H9 (cell line): ENCODE measurements around the gene SEC22A. TPM values are rescaled to one million over a fixed set of nuclear protein-coding genes. Genes with fewer than 3 reads are reported as not detected.

Experiments used
- DNase-seq: peaks from one replicate; pipeline ENCODE4 v3.0.0-alpha.2; 2017
- H2AFZ ChIP-seq: one replicate; pipeline ENCODE4 v1.6.1; 2013; ENCODE audit warnings: mild to moderate bottlenecking, low read length, control low read depth, moderate library complexity
- H2AK5ac ChIP-seq: 2 replicates; pipeline ENCODE4 v1.6.1; 2013; ENCODE audit warnings: low read length, control low read depth, mixed read lengths; ENCODE audit not compliant: insufficient read length
- H2BK120ac ChIP-seq: one replicate; pipeline ENCODE4 v1.6.1; 2013; ENCODE audit warnings: low read depth, mild to moderate bottlenecking, low read length, control low read depth, inconsistent platforms; ENCODE audit not compliant: poor library complexity, severe bottlenecking
- H2BK12ac ChIP-seq: 2 replicates; pipeline ENCODE4 v1.6.1; 2013; ENCODE audit warnings: low read length, control low read depth, mixed read lengths, low read depth; ENCODE audit not compliant: insufficient read length
- H2BK15ac ChIP-seq: 2 replicates; pipeline ENCODE4 v1.6.1; 2013; ENCODE audit warnings: low read depth, low read length, control low read depth
- H2BK20ac ChIP-seq: one replicate; pipeline ENCODE4 v1.6.1; 2013; ENCODE audit warnings: low read depth, mild to moderate bottlenecking, low read length, control low read depth, inconsistent platforms; ENCODE audit not compliant: poor library complexity, severe bottlenecking
- H2BK5ac ChIP-seq: 2 replicates; pipeline ENCODE4 v1.6.1; 2013; ENCODE audit warnings: low read length, control low read depth, mixed read lengths; ENCODE audit not compliant: insufficient read length
- H3K14ac ChIP-seq: 2 replicates; pipeline ENCODE4 v1.6.1; 2013; ENCODE audit warnings: low read length, control low read depth; ENCODE audit not compliant: insufficient read depth
- H3K18ac ChIP-seq: 2 replicates; pipeline ENCODE4 v1.6.1; 2013; ENCODE audit warnings: low read depth, mild to moderate bottlenecking, mixed read lengths, low read length, control low read depth; ENCODE audit not compliant: insufficient read length
- H3K23ac ChIP-seq: 2 replicates; pipeline ENCODE4 v1.6.1; 2013; ENCODE audit warnings: low read length, control low read depth, mixed read lengths, low read depth; ENCODE audit not compliant: insufficient read length
- H3K23me2 ChIP-seq: 2 replicates; pipeline ENCODE4 v1.6.1; 2013; ENCODE audit warnings: low read depth, mild to moderate bottlenecking, mixed read lengths, low read length, control low read depth; ENCODE audit not compliant: insufficient read length, poor library complexity, severe bottlenecking
- H3K27ac ChIP-seq: 2 replicates; pipeline ENCODE4 v1.5.1; 2013; ENCODE audit warnings: low read length, control low read depth, mixed read lengths, low read depth; ENCODE audit not compliant: insufficient read length
- H3K27me3 ChIP-seq: 2 replicates; pipeline ENCODE4 v1.6.1; 2013; ENCODE audit warnings: low read length, control low read depth, inconsistent platforms; ENCODE audit not compliant: insufficient read depth
- H3K4ac ChIP-seq: 2 replicates; pipeline ENCODE4 v1.6.1; 2013; ENCODE audit warnings: low read depth, mild to moderate bottlenecking, control low read depth, inconsistent platforms, low read length, moderate library complexity
- H3K4me1 ChIP-seq: 2 replicates; pipeline ENCODE4 v1.6.1; 2013; ENCODE audit warnings: low read length, control low read depth, inconsistent platforms; ENCODE audit not compliant: insufficient read depth
- H3K4me2 ChIP-seq: 2 replicates; pipeline ENCODE4 v1.6.1; 2013; ENCODE audit warnings: low read length, control low read depth, mixed read lengths; ENCODE audit not compliant: insufficient read length, insufficient read depth
- H3K56ac ChIP-seq: 2 replicates; pipeline ENCODE4 v1.6.1; 2013; ENCODE audit warnings: low read depth, mild to moderate bottlenecking, mixed read lengths, low read length, control low read depth; ENCODE audit not compliant: insufficient read length
- H3K79me1 ChIP-seq: 2 replicates; pipeline ENCODE4 v1.6.1; 2013; ENCODE audit warnings: low read depth, mild to moderate bottlenecking, moderate library complexity, low read length, control low read depth, inconsistent platforms; ENCODE audit not compliant: insufficient read depth, poor library complexity, severe bottlenecking
- H3K79me2 ChIP-seq: 2 replicates; pipeline ENCODE4 v1.6.1; 2013; ENCODE audit warnings: low read length, control low read depth, inconsistent platforms; ENCODE audit not compliant: insufficient read depth
- H3K9ac ChIP-seq: 2 replicates; pipeline ENCODE4 v1.6.1; 2013; ENCODE audit warnings: low read length, control low read depth, mixed read lengths; ENCODE audit not compliant: insufficient read length; ENCODE audit errors: extremely low read depth
- H3K9me3 ChIP-seq: one replicate; pipeline ENCODE4 v1.6.1; 2013; ENCODE audit warnings: low read depth, low read length, inconsistent platforms; ENCODE audit not compliant: control insufficient read depth
- H3T11ph ChIP-seq: one replicate; pipeline ENCODE4 v1.6.1; 2013; ENCODE audit warnings: mild to moderate bottlenecking, low read length, control low read depth, inconsistent platforms
- H4K20me1 ChIP-seq: one replicate; pipeline ENCODE4 v1.6.1; 2013; ENCODE audit not compliant: control insufficient read depth, insufficient read length, insufficient read depth
- H4K5ac ChIP-seq: 2 replicates; pipeline ENCODE4 v1.6.1; 2013; ENCODE audit warnings: low read depth, mild to moderate bottlenecking, mixed read lengths, low read length, control low read depth; ENCODE audit not compliant: insufficient read length
- H4K8ac ChIP-seq: replicated peaks from 2 replicates; pipeline ENCODE4 v1.6.1; 2013; ENCODE audit warnings: low read length, control low read depth, mixed read lengths, low read depth; ENCODE audit not compliant: insufficient read length
- H4K91ac ChIP-seq: 2 replicates; pipeline ENCODE4 v1.6.1; 2013; ENCODE audit warnings: low read depth, mild to moderate bottlenecking, moderate library complexity, mixed read lengths, low read length, control low read depth; ENCODE audit not compliant: insufficient read length
- H3K27ac Mint-ChIP-seq, 3 experiments: 2 replicates in 2 of 3; 3 replicates in 1 of 3; pipeline ENCODE4 v1.8.0; 2020 to 2021; ENCODE audit warnings: mixed read lengths in 3 of 3, mild to moderate bottlenecking in 1 of 3, moderate library complexity in 1 of 3
- H3K27me3 Mint-ChIP-seq: 2 replicates; pipeline ENCODE4 v1.8.0; 2021; ENCODE audit warnings: low read depth, mild to moderate bottlenecking, moderate library complexity, mixed read lengths
- H3K36me3 Mint-ChIP-seq, 3 experiments: 2 replicates in 2 of 3; 3 replicates in 1 of 3; pipeline ENCODE4 v1.8.0; 2020 to 2021; ENCODE audit warnings: low read depth in 3 of 3, mixed read lengths in 3 of 3; ENCODE audit not compliant: insufficient read depth in 1 of 3
- H3K4me1 Mint-ChIP-seq, 2 experiments: 2 replicates each; pipeline ENCODE4 v1.8.0; 2020; ENCODE audit warnings: mixed read lengths in 2 of 2
- H3K4me3 Mint-ChIP-seq, 2 experiments: 2 replicates in 1 of 2; 3 replicates in 1 of 2; pipeline ENCODE4 v1.8.0; 2020 to 2021; ENCODE audit warnings: mild to moderate bottlenecking in 2 of 2, mixed read lengths in 2 of 2, moderate library complexity in 1 of 2
- H3K9me3 Mint-ChIP-seq, 2 experiments: 2 replicates in 1 of 2; 3 replicates in 1 of 2; pipeline ENCODE4 v1.8.0; 2020; ENCODE audit warnings: mild to moderate bottlenecking in 2 of 2, mixed read lengths in 2 of 2, moderate library complexity in 1 of 2
- CTCF ChIP-seq: fragments of 200-600 bp; sonication (generic); conservative IDR thresholded peaks from 3 replicates; pipeline ENCODE4 v1.8.0; 2021; ENCODE audit warnings: antibody characterized with exemption, mild to moderate bottlenecking
- WGBS: extraction: QIAGEN DNeasy Blood & Tissue Kit; methylation state at CpG from one replicate; pipeline ENCODE4 v1.1.7; 2013; ENCODE audit warnings: missing lambda C conversion rate, low lambda C conversion rate, mixed read lengths; ENCODE audit not compliant: insufficient read length; ENCODE audit errors: extremely low coverage; 5-methylcytosine and 5-hydroxymethylcytosine counted together
- total RNA-seq: library from RNA; stranded (reverse); gene quantifications from 2 replicates; pipeline ENCODE4 v1.2.1, GENCODE V29; 2021

Gene SEC22A
- total RNA-seq, 1 experiment from 2014 or later = 9.9 TPM

DNA sequence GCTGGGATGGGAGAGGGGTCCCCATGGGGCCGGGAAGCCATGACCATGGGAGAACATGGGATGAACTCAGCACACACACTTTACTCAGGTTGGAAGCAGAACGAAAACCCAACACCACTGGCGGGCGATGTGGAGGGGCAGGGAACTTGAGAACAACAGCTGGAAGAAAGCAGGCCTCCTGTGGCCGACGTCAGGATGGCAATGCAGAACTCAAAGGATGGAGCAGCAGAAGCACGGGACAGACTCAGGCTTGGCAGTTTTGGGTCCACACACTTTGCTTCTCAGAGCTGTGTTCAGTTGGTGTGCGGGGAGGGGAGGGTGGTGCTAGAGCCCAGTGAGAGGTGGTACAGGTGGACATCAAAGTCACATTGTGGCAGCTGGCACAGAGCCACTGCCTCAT lies 80.7 kb downstream of the SEC22A start:
- H3K4me2 ChIP-seq = no peak overlapping the region
- H3K27ac Mint-ChIP-seq = no peak overlapping the region
- no peaks in the 10 kb centered on the region for H3K79me1 ChIP-seq

More for the DNA sequence above, 80.7 kb downstream of the SEC22A start:
- H3K9ac ChIP-seq = no peak overlapping the region
- H3K4me1 Mint-ChIP-seq = peaks cover 13 to 16% of the 10 kb centered on the region in 2 experiments
- no peak overlapping the region for H2BK12ac ChIP-seq
- no peak overlapping the region for H2AFZ ChIP-seq
- H3K27me3 ChIP-seq = no peaks in the 10 kb centered on the region
- H2BK5ac ChIP-seq = no peak overlapping the region
- H3K27ac ChIP-seq = no peak overlapping the region
- H2BK20ac ChIP-seq = no peak overlapping the region
- WGBS = no CpG with 5 or more reads among the region's 8 CpGs
- no peak overlapping the region for H4K8ac ChIP-seq
- H3K18ac ChIP-seq = no peak overlapping the region
- H3K4ac ChIP-seq = no peak overlapping the region
- peak; percentile 26; the same call in 1 of the 3 replicates for TF ChIP-seq CTCF
- no peaks in the 10 kb centered on the region for H3K27me3 Mint-ChIP-seq
- H3K23ac ChIP-seq = no peak overlapping the region
- peaks cover 4% of the 10 kb centered on the region; the same call in 1 of the 2 replicates for H3K4me1 ChIP-seq
- no peak overlapping the region for H4K5ac ChIP-seq
- peak; percentile 36 for DNase-seq
- H2AK5ac ChIP-seq = no peak overlapping the region
- no peak overlapping the region for H2BK15ac ChIP-seq
- no peak overlapping the region for H2BK120ac ChIP-seq
- no peak overlapping the region for H3T11ph ChIP-seq
- no peaks in the 10 kb centered on the region for H3K9me3 Mint-ChIP-seq
- no peaks in the 10 kb centered on the region for H4K20me1 ChIP-seq
- H3K14ac ChIP-seq = no peak overlapping the region
- peaks cover 0 to 9% (median 8%) of the 10 kb centered on the region in 3 experiments; a peak in 3 of 7 replicates for H3K36me3 Mint-ChIP-seq
- H3K56ac ChIP-seq = no peak overlapping the region
- no peak overlapping the region for H3K4me3 Mint-ChIP-seq
- H3K79me2 ChIP-seq = no peaks in the 10 kb centered on the region
- H3K23me2 ChIP-seq = no peaks in the 10 kb centered on the region
- no peak overlapping the region for H4K91ac ChIP-seq
- no peaks in the 10 kb centered on the region for H3K9me3 ChIP-seq
